ENCODE results near the gene CD44.

Gene CD44

DNA sequence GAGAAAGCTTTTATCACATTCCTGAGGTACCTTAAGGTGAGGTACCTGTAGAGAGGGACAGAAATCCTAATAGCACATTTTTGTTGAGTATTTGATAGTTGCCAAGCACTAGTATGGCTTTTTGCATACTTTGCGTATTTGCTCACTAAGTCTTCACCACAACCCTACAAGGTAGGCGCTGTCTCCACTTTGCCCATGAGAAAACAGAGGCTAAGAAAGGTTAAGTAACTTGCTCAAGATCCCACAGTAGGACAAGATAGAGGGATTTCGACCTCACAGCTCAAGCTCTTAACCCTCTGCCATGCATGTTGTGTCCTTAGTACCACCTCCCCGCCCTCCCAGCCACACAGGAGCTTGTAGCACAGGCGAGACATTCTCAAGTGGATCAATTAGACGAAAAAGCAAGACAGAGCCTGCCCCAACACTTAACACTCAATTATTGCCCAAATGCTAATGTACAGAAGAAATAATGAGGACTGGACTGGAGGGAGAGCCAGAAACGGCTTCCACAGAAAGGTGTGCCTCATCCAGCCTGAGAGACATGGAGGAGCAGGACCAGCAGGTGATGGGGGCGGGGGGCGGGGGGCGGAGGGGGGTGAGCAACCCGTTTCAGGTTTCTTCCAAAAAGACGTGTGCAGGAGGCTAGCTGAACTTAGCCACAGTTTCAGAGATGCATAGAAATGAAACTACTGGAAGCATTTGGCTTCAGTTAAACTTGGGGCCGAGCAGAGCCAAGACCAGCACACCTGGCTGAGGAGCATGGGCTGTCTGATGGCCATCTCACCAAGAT is 26.7 kb upstream of the CD44 start:
- DNase-seq, result no peak

DNA sequence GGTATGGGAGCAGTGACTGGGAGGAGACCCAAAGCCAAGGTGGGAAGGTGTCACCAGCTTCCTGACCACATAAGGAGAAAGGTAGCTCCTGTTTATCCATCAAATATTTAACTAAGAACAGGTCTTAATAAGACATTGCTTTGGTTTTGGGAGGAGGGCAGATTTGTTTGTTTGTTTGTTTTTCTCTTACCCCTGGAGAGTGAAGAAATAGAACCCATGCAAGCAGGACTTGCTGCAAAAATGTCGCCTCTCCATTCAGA is 26.2 kb upstream of the CD44 start:
- DNase-seq, result no peak

DNA sequence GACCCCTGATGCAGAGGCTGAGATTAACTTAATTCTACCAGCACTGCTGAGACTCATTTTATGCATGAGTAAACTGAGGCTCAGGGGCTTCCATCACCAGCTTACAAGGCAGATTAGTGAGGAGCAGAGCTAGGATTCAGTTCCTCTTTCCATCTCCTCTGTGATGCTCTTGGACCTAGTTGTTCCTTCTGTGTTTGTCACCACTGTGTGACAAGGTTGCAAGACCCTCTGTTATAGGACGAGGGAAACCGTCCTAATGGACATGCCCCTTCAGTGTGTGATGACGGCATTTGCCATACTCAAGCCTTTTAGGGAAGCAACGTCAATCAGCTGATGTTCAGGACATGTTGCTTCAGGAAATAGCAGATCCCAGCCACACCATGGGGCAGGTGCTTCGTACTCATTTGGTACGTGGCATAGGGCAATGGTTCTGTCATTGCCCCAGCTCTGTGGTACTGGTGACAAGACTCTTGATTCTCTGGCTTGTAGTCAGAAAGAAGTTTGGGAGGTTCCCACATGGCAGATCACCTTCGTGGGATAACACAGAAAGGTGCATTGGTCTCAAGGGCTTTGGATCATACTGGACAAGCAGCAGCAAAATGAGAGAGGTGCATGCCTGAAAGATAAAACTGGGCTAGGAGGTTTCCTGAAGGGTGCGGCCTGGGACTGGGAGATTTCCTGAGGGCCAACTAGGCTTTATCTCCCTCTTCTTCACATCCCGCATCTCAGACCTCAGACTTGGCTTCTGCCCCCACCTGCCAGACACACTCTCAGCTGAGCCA is 23.9 kb upstream of the CD44 start:
- DNase-seq, result no peak

DNA sequence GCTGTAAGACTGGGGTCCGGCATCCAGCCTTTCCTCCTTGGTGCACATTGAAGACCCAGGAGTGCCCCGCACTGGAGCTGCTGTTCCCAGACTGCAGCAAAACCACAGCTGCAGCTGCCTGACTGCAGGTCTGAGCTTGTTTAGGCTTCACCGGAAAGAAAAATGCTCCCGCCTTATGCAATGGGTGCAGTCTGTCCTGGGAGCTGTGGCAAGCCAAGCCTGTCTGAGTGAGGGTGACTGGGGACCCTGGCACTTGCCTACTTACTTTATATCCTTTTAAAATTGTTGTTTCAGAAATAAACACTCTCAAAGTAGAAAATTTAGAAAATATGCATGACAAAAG is 23.3 kb upstream of the CD44 start:
- no peak for DNase-seq

DNA sequence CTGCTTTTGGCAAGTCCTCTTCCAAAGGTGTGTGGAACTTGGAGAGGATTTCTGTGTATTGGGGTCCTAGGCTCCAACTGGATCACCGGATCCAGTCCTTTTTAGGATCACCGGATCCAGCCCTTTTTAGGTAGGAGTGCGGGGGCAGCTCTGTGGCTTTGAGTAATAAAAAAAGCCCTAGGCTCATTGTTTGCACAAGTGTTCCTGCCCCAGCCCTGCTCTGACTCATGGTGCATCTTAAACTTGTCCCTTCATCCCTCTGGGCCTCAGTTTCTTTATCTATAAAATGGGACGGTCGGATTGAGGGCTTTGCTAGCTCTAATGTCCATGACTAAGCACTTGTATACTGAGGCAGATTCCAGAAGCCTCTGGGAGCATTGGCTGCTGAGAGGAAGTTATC is 22.7 kb upstream of the CD44 start:
- DNase-seq, result no peak

DNA sequence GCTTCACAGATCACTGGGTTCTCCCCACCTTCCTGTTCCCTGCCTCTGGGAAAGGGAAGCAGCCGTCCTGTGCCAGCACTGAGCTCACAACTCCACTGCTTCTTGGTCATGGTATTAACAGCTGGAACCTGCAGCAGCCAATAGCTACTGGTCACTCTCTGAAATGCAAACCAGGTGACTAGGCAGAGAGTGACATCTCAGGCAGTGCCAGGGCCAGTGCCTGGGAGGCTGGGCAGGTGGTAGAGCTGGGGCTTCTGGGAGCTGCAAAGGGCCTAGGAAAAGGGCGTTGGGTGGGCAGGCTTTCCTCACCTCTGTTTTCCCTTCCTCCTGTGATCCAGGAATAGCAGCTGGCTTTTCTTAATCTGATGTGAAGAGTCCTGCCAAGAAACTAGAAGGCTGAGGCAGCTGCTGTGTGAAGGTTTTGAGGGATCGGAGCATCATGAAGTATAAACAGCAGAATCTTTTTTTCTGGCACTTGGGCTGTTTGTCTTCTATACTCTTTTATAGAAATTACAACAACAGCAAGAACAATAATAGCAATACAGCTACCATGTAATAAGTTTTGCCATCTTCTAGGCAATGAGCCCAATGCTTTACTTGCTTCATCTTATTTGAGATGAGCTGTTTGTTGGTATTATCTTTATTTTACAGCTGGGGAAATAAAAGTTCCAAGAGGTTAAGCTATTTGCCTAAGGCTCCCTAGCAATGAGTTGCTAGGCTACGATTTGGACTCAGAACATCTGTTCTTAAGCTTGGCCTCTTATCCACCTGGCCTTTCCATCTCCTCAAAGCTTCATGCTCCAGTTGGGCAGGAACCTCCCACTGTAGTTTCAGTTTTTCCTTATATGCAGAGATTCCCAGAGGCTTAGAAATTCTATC is 22.0 kb upstream of the CD44 start:
- DNase-seq, result no peak

DNA sequence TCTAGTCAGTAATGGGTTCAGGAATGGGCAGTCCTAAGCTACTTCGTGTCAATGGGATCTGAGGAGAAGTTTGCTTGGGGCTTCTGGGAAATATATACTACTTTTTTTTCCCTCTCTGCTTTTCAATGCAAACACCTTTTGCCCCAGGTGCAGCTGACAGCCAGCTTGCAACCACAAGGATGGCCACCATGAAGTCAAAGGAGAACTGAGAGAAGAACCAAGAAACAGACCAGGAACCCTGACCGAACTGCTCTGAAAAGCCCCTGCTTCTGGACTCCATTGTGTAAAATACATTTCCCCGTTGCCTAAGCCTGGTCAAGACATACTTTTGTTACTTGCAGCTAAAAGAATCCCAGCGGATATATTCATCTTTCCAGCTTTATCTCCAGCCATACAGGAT is 20.1 kb upstream of the CD44 start:
- no peak for DNase-seq

DNA sequence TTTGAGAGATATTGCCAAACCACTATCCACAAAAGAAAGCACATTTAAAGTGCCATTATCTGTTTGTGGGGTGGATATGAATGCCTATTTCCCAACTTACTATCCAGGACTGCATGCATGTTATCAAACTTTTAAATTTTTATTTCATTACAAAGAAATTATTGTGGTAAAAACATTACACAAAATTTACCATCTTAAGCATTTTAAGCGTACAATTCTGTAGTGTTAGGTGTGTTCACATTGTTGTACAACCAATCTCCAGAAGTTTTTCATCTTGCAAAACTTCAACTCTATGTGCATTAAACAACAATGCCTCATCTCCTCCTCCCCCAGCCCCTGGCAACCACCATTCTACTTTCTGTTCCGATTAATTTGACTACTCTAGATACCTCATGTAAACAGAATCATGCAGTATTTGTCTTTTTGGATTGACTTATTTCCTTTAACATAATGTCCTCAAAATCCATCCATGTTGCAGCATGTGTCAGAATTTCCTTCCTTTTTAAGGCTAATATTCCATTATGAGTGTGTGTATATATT is 17.6 kb upstream of the CD44 start:
- no peak for DNase-seq

DNA sequence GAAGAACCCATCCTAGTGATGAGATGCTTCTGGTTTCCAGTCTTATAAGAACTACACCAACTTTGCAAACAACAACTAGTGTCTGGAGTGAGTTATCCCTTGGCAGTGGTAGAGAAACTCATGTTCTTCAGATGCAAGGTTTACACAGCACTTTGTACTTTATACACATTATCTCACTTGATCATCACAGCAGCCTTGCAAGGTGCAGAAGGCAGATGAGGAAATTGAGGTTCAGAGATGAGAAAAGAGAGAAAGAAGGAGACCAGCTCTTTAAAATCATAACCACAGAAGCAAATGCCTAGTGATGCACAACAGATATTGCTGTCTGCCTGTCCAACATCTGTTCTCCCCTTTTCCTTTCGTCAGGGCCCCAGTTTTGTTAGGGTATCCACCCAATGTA is 16.7 kb upstream of the CD44 start:
- DNase-seq, result no peak

DNA sequence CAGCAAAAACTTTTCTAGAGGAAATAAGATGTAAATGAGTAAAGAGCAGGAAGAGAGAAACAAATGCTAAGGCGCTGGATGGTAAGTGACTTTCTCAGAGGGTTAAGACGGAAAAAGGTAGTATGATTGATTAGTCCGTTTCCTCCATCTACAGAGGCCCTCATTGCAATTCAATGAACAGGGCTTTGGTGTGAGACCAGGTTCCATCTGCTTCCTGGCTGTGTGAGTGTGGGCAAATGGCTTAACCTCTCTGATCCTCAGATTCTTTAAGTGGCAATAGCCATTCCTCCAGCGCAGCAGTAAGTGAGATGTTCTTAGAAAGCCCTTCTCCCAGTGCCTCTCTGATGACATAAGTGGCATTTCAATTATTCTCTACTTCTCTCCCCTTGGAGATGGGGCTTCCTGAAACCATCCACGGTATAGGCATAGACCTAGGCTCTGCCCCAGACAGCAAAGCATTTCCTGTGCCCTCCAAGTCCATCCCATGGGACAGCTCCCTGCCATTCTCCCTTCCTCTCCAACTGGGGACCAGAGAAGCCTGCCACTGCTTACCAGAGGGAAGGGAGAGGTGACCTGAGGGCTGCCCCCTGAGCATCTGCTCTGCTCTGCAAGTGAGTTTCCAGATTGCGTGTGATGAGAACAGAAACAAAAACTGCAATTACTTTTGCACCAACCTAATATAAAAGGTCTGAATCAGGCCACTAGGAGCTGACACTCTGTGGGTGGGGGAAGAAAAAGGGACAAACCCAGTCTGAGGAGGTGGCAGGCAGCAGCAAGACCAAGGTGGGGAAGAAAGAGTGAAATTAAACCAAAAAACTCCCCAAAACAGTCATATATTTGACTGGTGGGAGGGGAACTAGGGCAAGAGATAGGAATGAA is 12.7 kb upstream of the CD44 start:
- no peak for DNase-seq

DNA sequence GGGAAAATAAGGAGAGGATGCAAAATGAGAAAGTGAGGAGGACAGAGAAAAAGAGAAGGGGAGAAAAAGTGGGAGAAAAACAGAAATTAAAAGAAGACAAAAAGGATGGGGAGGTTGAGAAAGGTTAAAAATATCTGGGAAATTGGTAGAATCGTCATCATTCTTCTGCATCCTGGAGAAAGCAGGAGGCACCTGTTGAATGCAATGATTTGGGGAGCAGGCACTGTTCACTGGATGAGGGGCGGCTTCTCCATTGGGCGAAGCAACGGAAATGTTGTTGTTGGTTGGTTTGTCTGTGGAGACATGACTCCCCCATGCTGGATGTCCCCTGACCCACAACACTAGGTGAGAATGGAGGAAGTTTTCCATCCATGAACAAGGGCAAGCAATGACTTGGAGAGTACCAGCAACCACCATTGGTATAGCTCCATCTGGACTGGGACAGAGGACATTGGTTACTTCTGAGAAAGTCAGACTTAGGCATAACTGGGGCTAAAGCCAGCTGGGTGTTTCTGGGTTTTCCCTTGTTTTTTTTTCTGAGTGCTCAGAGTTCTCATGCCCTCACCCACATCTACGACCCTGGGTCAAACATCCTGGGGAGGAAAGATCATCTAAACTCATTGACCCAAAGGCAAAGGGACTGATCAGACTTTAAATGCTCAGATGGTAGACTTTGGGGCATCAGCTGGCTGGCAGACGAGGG is 11.9 kb upstream of the CD44 start:
- no peak for DNase-seq

DNA sequence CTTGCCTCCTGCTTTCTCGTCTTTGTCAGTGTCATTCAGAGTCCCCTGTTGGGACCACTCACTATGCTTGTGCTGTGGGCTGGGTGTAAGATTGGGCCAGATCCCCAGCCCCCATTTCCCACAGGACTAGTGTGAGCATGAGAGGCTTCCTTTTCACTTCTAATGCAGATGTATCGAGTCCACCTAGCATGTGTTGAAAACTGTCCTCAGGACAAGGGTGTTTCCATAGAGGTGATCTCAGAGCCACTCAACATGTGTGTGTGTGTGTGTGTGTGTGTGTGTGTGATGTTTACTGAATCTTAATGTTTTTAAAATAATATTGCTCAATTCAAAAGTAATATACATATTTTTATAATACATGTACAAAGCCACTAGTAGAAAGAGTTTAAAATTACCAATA is 11.4 kb upstream of the CD44 start:
- no peak for DNase-seq

DNA sequence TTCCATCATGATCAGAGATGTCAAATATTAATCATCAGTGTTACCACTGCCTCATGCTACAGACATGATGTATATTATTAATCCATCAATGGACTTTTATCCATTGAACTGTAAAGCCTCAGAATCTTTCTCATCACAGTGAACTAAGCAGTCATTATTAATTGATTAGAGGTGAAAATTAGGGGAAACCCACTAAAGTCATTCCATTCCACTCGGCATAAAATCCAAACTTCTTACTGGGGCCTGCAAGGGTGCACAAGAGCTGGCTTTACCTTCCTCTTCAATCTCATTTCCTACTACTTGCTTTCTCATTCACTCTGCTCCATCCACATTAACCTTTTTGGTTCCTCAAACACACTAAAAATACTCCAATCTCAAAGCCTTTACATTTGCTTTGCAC is 7.9 kb upstream of the CD44 start:
- DNase-seq, result no peak

DNA sequence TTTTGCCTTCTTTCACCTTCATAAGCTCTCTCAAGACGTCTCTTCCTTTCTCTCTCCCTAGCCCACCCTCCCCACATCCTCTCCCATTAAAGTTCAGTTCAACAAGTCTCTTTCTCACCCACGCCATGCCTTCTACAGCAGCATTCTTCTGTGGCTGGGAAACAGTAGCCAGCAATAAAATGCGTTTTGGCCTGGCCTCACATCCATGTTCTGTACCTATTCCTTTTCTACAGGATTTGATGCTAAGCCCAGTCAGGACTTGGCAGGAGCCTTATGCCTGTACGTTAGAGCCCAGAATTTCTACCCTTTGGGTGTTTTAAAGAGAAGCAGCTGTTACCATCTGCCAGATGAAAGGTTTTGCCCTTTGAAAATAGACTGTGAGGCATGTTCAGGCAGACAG is 7.1 kb upstream of the CD44 start:
- no peak for DNase-seq

DNA sequence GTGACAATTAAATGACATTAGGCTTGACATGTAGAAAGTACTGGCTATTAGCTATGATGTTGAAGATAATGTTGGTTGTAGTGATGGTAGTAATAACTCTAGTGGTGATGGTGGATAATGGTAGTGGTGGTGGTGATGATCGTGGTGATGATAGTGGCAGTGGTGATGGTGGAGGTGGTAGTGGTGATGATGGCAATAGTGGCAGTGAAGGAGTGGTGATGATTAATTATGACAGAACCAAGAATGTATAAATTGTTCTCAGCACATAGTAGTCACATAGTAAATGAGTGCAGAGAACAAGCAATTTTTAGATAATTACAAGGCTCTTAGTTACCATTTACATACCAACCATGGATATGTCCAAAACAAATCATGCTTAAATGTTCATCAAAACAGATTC is 5.3 kb upstream of the CD44 start:
- no peak for DNase-seq

DNA sequence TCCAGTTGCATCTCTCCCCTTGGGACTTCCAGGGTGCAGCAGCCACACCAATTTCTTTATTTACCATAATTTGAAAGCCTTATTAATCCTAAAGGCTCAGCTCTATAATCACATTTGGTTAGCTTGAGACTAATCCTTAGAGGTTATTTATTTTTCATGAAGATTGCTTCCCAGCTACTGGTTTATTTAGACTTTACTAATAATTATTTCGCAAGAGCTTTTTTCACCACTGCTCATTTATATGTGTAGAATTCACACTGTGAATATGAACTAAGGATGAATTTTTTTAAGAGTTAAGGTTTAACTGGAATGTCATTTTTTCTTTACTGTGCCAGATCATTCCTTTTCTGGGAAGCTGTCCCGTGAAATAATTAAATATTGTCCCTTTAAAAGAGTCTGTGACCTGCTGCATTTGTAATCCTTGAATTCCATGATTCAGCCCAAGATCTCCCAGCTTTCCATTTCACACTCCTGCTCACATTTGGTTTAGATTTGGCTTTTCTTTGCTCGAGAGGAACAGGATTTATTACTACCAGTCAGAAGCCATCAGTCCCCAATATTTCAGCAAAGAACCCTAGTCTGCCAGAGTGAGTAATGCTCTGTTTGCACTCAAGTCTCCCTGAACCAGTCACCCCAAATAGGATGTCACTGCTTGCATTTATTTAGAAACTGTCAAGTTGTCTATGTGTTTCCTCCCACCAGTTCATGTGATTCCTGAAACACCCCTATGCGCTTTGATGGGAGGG is 4.4 kb upstream of the CD44 start:
- DNase-seq, result no peak

DNA sequence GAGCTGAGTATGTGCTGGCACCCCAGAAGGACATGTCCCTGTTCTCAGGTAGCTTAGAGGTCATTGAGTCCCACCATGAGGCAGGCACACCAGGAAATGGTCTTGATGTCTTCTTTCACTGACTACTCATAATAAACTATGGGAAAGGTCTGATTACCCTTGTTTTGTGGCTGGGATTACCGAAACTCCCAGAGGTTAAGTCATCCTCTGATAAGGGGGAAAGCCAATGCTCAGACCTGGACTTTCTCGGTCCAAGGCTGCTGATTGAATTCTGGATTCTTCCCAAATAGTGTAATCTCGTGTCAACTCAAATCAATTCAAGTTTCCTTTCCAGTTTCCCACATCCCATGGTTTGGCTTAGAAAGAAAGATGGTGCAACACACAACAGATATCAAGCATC is 3.7 kb upstream of the CD44 start:
- no peak for DNase-seq

DNA sequence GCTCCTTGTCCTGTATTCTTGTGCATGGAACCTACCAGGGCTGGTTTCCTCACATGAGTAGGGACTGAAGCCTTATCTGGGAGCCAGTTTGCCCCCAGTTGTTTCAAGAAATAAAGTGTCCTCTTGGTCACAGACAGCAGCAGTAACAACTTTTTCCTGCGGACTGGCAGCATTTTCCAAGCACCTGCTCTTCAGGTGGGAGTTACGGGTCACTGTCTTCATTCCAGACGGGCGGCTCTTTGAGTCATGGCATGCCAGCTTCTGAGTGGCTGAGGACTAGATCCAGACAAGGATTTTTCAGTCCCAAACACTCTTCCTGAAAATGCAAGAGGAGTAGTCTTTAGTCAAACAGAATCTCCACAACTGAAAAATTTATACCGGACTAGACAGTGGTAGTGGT is 2.7 kb upstream of the CD44 start:
- DNase-seq, result no peak

DNA sequence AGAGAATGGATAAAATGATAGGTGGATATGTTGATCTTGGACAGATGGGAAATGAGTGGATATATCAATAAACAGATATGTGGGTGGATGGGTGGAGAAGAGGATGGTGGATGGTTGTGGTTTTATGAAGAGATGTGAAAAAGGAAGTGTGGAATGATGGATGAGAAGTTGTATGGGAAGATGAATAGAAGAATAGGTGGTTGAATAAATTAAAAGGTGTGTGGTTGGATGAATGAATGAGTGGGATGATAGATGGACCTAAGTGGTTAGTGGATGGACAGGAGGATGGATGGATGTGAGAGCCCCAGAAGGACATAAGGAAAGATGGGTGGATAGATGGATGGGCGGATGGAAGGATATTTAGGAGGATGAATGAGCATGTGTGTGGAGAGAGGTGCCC is 913 bp upstream of the CD44 start:
- no peak for DNase-seq

DNA sequence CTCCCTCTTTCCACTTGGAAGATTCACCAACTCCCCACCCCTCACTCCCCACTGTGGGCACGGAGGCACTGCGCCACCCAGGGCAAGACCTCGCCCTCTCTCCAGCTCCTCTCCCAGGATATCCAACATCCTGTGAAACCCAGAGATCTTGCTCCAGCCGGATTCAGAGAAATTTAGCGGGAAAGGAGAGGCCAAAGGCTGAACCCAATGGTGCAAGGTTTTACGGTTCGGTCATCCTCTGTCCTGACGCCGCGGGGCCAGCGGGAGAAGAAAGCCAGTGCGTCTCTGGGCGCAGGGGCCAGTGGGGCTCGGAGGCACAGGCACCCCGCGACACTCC is 397 bp upstream of the CD44 start:
- no peak for DNase-seq

DNA sequence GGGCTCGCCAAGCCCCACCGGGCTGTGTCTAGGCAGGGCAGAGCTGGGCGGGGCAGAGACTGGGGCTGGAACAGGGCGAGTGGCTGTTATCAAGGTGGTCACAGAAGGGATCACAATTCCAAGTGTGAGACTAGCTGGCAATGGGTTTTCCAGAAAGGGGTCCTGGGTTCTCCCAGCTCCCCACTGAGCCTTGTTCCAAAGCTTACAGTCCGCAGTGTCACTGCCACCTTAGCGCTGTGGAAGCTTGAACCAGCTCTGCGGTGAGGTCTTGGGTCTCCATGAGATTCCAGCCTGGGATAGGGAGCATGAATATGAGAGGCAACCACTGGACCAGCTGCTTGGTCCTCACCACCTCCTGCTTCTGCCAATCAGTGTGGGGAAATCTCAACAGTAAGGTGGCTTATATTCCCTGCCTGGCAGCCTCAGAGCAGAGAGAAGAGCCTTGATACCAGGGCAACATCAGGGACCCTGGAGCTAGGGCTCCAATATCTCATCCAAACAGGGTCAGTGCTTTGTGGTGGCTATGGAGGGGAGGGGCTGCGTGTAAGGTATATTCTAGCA is 831 bp downstream of the CD44 start:
- no peak for DNase-seq
